HL-60 (cell line): Measurements from ENCODE around the gene PPP1R1A.

Source experiments
- DNase-seq, 2 experiments: peaks; one replicate each; pipeline ENCODE4 v3.0.0-alpha.2; 2010 to 2020; ENCODE audit warnings: low read depth in 1 of 2, low spot score in 1 of 2
- H3K27ac ChIP-seq: fragments of 250-450 bp; sonication (Bioruptor Pico); replicated peaks from 2 replicates; pipeline ENCODE4 v1.5.1; 2020; ENCODE audit warnings: mild to moderate bottlenecking, moderate library complexity
- H3K27me3 ChIP-seq: fragments of 250-450 bp; sonication (Bioruptor Pico); 2 replicates; pipeline ENCODE4 v1.5.1; 2021; ENCODE audit warnings: mild to moderate bottlenecking, moderate library complexity; ENCODE audit not compliant: insufficient read depth, poor library complexity, severe bottlenecking
- H3K4me3 ChIP-seq: replicated peaks from 2 replicates; pipeline ENCODE4 v1.5.1; 2011; ENCODE audit warnings: mild to moderate bottlenecking, control low read depth, low read length; ENCODE audit not compliant: insufficient read depth
- CTCF ChIP-seq: IDR thresholded peaks from one replicate; pipeline ENCODE4 v1.5.1; 2011; ENCODE audit warnings: low read length, control low read depth, inconsistent platforms; ENCODE audit not compliant: insufficient read depth
- GABPA ChIP-seq: IDR thresholded peaks from 2 replicates; pipeline ENCODE4 v1.6.1; 2012; ENCODE audit warnings: low read depth
- POLR2AphosphoS5 ChIP-seq: IDR thresholded peaks from 2 replicates; pipeline ENCODE4 v1.6.1; 2012; ENCODE audit warnings: low read depth
- REST ChIP-seq: IDR thresholded peaks from 2 replicates; pipeline ENCODE4 v1.6.1; 2012; ENCODE audit warnings: low read depth; ENCODE audit not compliant: insufficient replicate concordance
- SPI1 ChIP-seq: IDR thresholded peaks from 2 replicates; pipeline ENCODE4 v1.6.1; 2012; ENCODE audit warnings: low read depth, mild to moderate bottlenecking, borderline replicate concordance

Gene PPP1R1A

GRCh38 chr12:54593135-54593534, 4.7 kb upstream of the PPP1R1A start:
- H3K4me3 ChIP-seq: no peak overlapping the region
- DNase-seq: no peak
- TF ChIP-seq GABPA: no peak
- TF ChIP-seq POLR2AphosphoS5: no peak
- no peak for TF ChIP-seq REST
- TF ChIP-seq SPI1: no peak
- TF ChIP-seq CTCF: no peak
- H3K27me3 ChIP-seq: peaks cover 31% of the 10 kb centered on the region
- no peak overlapping the region for H3K27ac ChIP-seq

GRCh38 chr12:54592316-54592715, 3.9 kb upstream of the PPP1R1A start:
- no peak for TF ChIP-seq CTCF
- TF ChIP-seq REST: no peak
- no peak for TF ChIP-seq GABPA
- no peak for TF ChIP-seq SPI1
- no peak for TF ChIP-seq POLR2AphosphoS5
- no peak overlapping the region for H3K27ac ChIP-seq
- H3K27me3 ChIP-seq: peaks cover 39% of the 10 kb centered on the region
- H3K4me3 ChIP-seq: no peak overlapping the region
- DNase-seq: no peak

- no peak for DNase-seq
- TF ChIP-seq SPI1 (no peak), POLR2AphosphoS5 (no peak), GABPA (no peak), CTCF (no peak), REST (no peak)
- Histone ChIP-seq H3K27ac (no peak overlapping the region), H3K4me3 (no peak overlapping the region), H3K27me3 (peaks cover 43% of the 10 kb centered on the region)
These were observed 2.6 kb upstream of the PPP1R1A start for GRCh38 chr12:54590978-54591591.
